Right cardiac atrium (tissue), 5 donors: ENCODE measurements around the gene TCF7L2. TPM values are rescaled to one million over a fixed set of nuclear protein-coding genes. Genes with fewer than 3 reads are reported as not detected.

Experiments
- ATAC-seq, 2 donors: fragments of 200-7000 bp; cut with Tn5 transposase; one replicate each; pipeline versions ENCODE4 v1.8.0 to v1.9.1; 2020; ENCODE audit warnings: moderate library complexity in 2 of 2, mild to moderate bottlenecking in 1 of 2
- DNase-seq, 3 donors: peaks; one replicate each; pipeline ENCODE4 v3.0.0-alpha.2; 2020
- H3K27ac ChIP-seq: one replicate; pipeline ENCODE4 v1.5.1; 2013; ENCODE audit warnings: mild to moderate bottlenecking, low read length, control low read depth, moderate library complexity
- H3K27me3 ChIP-seq: one replicate; pipeline ENCODE4 v1.6.1; 2013; ENCODE audit not compliant: control insufficient read depth, insufficient read depth
- H3K4me1 ChIP-seq: one replicate; pipeline ENCODE4 v1.6.1; 2013; ENCODE audit warnings: low read length; ENCODE audit not compliant: control insufficient read depth, insufficient read depth
- H3K4me3 ChIP-seq: one replicate; pipeline ENCODE4 v1.5.1; 2013; ENCODE audit warnings: low read length, control low read depth
- H3K9me3 ChIP-seq: one replicate; pipeline ENCODE4 v1.6.1; 2013; ENCODE audit warnings: low read length; ENCODE audit not compliant: control insufficient read depth
- WGBS: extraction: QIAGEN DNeasy Blood & Tissue Kit; methylation state at CpG from one replicate; pipeline ENCODE4 v1.1.7; 2013; 5-methylcytosine and 5-hydroxymethylcytosine counted together
- intact Hi-C, 4 donors: fragments of 100-400 bp; cut with DNase I; formaldehyde crosslinking; loops; one replicate each; pipeline versions ENCODE4 v1.11.0 to v1.14.0; 2022 to 2023
- polyA plus RNA-seq: library from polyadenylated mRNA; stranded (reverse); fragments of 200-250 nt; gene quantifications from one replicate; pipeline ENCODE4 v1.2.3, GENCODE V29; 2013
- total RNA-seq, 4 donors: library from RNA; stranded (reverse); fragmentation: NEBNext Ultra II Directional; extraction: Animal tissue kit (Norgen Biotek cat#: 25700); gene quantifications; one replicate each; pipeline ENCODE4 v1.2.1, GENCODE V29; 2021
- donor health status: healthy with polysubstance abuse.
- donor health status: DM: no; HTN: yes; CAD: no.
- donor health status: DM: no; HTN: no; CAD: no.
- donor health status: DM: no; HTN: yes; CAD: no; lungs with severe emphysema.
- donor health status: DM: yes; HTN: yes; CAD: no.

Gene TCF7L2
- total and polyA plus RNA-seq, 5 donors = 9.2 to 18.7 (median 15.8) TPM

GRCh38 chr10:113049881-113050280 lies 99.8 kb downstream of the TCF7L2 start:
- whole genome bisulfite sequencing = 90% methylated on average over 5 of the region's 5 CpGs
- ATAC-seq = no peak
- Histone ChIP-seq H3K27ac (no peak overlapping the region), H3K9me3 (no peaks in the 10 kb centered on the region), H3K4me3 (no peak overlapping the region), H3K27me3 (no peaks in the 10 kb centered on the region), H3K4me1 (peaks cover 18% of the 10 kb centered on the region)
- intact Hi-C loops = no loop called here
- DNase-seq = no peak

GRCh38 chr10:113052076-113052830 lies 102.2 kb downstream of the TCF7L2 start:
- Histone ChIP-seq H3K4me3 (no peak overlapping the region), H3K27me3 (no peaks in the 10 kb centered on the region), H3K27ac (no peak overlapping the region), H3K9me3 (no peaks in the 10 kb centered on the region), H3K4me1 (peaks cover 18% of the 10 kb centered on the region)
- 75% methylated on average over 10 of the region's 10 CpGs for WGBS
- DNase-seq (no peak), ATAC-seq (peak; percentile 9 to 17)
- intact Hi-C loops = no loop called here

GRCh38 chr10:113053091-113053490 lies 103.0 kb downstream of the TCF7L2 start:
- intact Hi-C loops = no loop called here
- DNase-seq = peak; percentile 79 to 88 (median 86)
- peak; percentile 82 to 87 for ATAC-seq
- Histone ChIP-seq H3K4me3 (no peak overlapping the region), H3K9me3 (no peaks in the 10 kb centered on the region), H3K4me1 (peaks cover 16% of the 10 kb centered on the region), H3K27me3 (no peaks in the 10 kb centered on the region), H3K27ac (peak overlapping the region; percentile 28)
- WGBS = 62% methylated on average over 10 of the region's 10 CpGs

GRCh38 chr10:113053881-113054280 lies 103.8 kb downstream of the TCF7L2 start:
- peak; percentile 51 to 87 for ATAC-seq
- intact Hi-C loops = no loop called here
- Histone ChIP-seq H3K4me1 (peaks cover 22% of the 10 kb centered on the region), H3K27me3 (no peaks in the 10 kb centered on the region), H3K9me3 (no peaks in the 10 kb centered on the region), H3K4me3 (no peak overlapping the region), H3K27ac (peak overlapping the region; percentile 78)
- peak in 2 of 3 donors; percentile 41 to 59 for DNase-seq
- WGBS = 66% methylated on average over 5 of the region's 5 CpGs

- no peaks in the 10 kb centered on the region for H3K9me3 ChIP-seq
- intact Hi-C loops = no loop called here
- WGBS = 96% methylated on average over 1 of the region's 1 CpG
- DNase-seq = no peak
- H3K4me3 ChIP-seq = no peak overlapping the region
- ATAC-seq = no peak
- peaks cover 24% of the 10 kb centered on the region for H3K4me1 ChIP-seq
- H3K27ac ChIP-seq = no peak overlapping the region
- no peaks in the 10 kb centered on the region for H3K27me3 ChIP-seq
Measured at GRCh38 chr10:113055458-113055857, 105.4 kb downstream of the TCF7L2 start.

GRCh38 chr10:113056030-113056429 lies 106.0 kb downstream of the TCF7L2 start:
- Histone ChIP-seq H3K4me1 (peaks cover 27% of the 10 kb centered on the region), H3K27me3 (no peaks in the 10 kb centered on the region), H3K9me3 (no peaks in the 10 kb centered on the region), H3K27ac (no peak overlapping the region), H3K4me3 (no peak overlapping the region)
- ATAC-seq (no peak), DNase-seq (no peak)
- 83% methylated on average over 5 of the region's 5 CpGs for WGBS
- intact Hi-C loops = no loop called here

- peaks cover 30% of the 10 kb centered on the region for H3K4me1 ChIP-seq
- H3K4me3 ChIP-seq = no peak overlapping the region
- ATAC-seq = no peak
- H3K27ac ChIP-seq = no peak overlapping the region
- intact Hi-C loops = no loop called here
- DNase-seq = no peak
- no peaks in the 10 kb centered on the region for H3K27me3 ChIP-seq
- 64% methylated on average over 10 of the region's 10 CpGs for WGBS
- no peaks in the 10 kb centered on the region for H3K9me3 ChIP-seq
Measured at GRCh38 chr10:113056441-113057021, 106.5 kb downstream of the TCF7L2 start.

- Histone ChIP-seq H3K27ac (peak overlapping the region; percentile 87), H3K4me1 (peaks cover 31% of the 10 kb centered on the region), H3K27me3 (no peaks in the 10 kb centered on the region), H3K4me3 (no peak overlapping the region), H3K9me3 (no peaks in the 10 kb centered on the region)
- intact Hi-C loops = no loop called here
- WGBS = 62% methylated on average over 6 of the region's 6 CpGs
- no peak for ATAC-seq
- no peak for DNase-seq
Measured at GRCh38 chr10:113057948-113058522, 108.0 kb downstream of the TCF7L2 start.

GRCh38 chr10:113058523-113059370 lies 108.7 kb downstream of the TCF7L2 start:
- peak; percentile 8 to 9 for ATAC-seq
- peak overlapping the region; percentile 87 for H3K27ac ChIP-seq
- 43% methylated on average over 19 of the region's 19 CpGs for WGBS
- no peaks in the 10 kb centered on the region for H3K27me3 ChIP-seq
- no peak for DNase-seq
- no peaks in the 10 kb centered on the region for H3K9me3 ChIP-seq
- intact Hi-C loops = no loop called here
- H3K4me1 ChIP-seq = peaks cover 31% of the 10 kb centered on the region
- no peak overlapping the region for H3K4me3 ChIP-seq

GRCh38 chr10:113059371-113059780 lies 109.3 kb downstream of the TCF7L2 start:
- Histone ChIP-seq H3K4me3 (peak overlapping the region; percentile 11), H3K4me1 (peaks cover 31% of the 10 kb centered on the region), H3K27me3 (no peaks in the 10 kb centered on the region), H3K9me3 (no peaks in the 10 kb centered on the region), H3K27ac (peak overlapping the region; percentile 87)
- WGBS = 43% methylated on average over 8 of the region's 8 CpGs
- DNase-seq (peak in 2 of 3 donors; percentile 40 to 62), ATAC-seq (peak; percentile 41 to 51)
- intact Hi-C loops = no loop called here
